22Rv1 (cell line): Measurements from ENCODE around the gene TUBGCP3.
"Not testable (repeated sequence)": the region's sequence is repeated elsewhere in the genome, so short reads cannot be mapped to it uniquely, and the experiment has no call there.

Experiments
- H3K27ac ChIP-seq: fragments of 450-650 bp; 2 replicates; pipeline ENCODE4 v1.5.1; 2017
- CTCF ChIP-seq: fragments of 450-650 bp; IDR thresholded peaks from 2 replicates; pipeline ENCODE4 v1.5.1; 2017; ENCODE audit warnings: mild to moderate bottlenecking
- ZFX ChIP-seq: fragments of 450-650 bp; IDR thresholded peaks from 2 replicates; pipeline ENCODE4 v1.6.1; 2017; ENCODE audit warnings: antibody characterized with exemption, borderline replicate concordance

TUBGCP3 gene

GRCh38 chr13:112486386-112487126 lies 101.4 kb downstream of the TUBGCP3 start:
- no peak overlapping the region for H3K27ac ChIP-seq
- TF ChIP-seq ZFX (no peak), CTCF (no peak)

GRCh38 chr13:112485814-112486213 lies 102.1 kb downstream of the TUBGCP3 start:
- H3K27ac ChIP-seq = not testable (repeated sequence)

- no peak overlapping the region for H3K27ac ChIP-seq
- TF ChIP-seq ZFX (no peak), CTCF (no peak)
These were observed 104.7 kb downstream of the TUBGCP3 start for GRCh38 chr13:112483299-112483698.

- no peak for TF ChIP-seq ZFX
- TF ChIP-seq CTCF = no peak
These were observed 106.5 kb downstream of the TUBGCP3 start for GRCh38 chr13:112481458-112481857.

GRCh38 chr13:112479389-112479788 lies 108.6 kb downstream of the TUBGCP3 start:
- TF ChIP-seq ZFX = no peak
- TF ChIP-seq CTCF = no peak

More at GRCh38 chr13:112481458-112481857, 106.5 kb downstream of the TUBGCP3 start:
- H3K27ac ChIP-seq = no peak overlapping the region

GRCh38 chr13:112477070-112477619 lies 110.8 kb downstream of the TUBGCP3 start:
- no peak overlapping the region for H3K27ac ChIP-seq
- TF ChIP-seq ZFX (no peak), CTCF (no peak)

More at GRCh38 chr13:112479389-112479788, 108.6 kb downstream of the TUBGCP3 start:
- H3K27ac ChIP-seq = no peak overlapping the region

GRCh38 chr13:112475889-112476288 lies 112.1 kb downstream of the TUBGCP3 start:
- no peak overlapping the region for H3K27ac ChIP-seq
- no peak for TF ChIP-seq CTCF
- TF ChIP-seq ZFX = no peak
